HG03378 (cell line): ENCODE measurements around the gene ABRACL.
"Not testable (repeated sequence)": the region's sequence is repeated elsewhere in the genome, so short reads cannot be mapped to it uniquely, and the experiment has no call there.

Source experiments
- ATAC-seq: cut with Tn5 transposase; IDR thresholded peaks from one replicate; pipeline ENCODE4 v1.9.1; 2021; ENCODE audit warnings: mild to moderate bottlenecking, moderate library complexity; ENCODE audit not compliant: unreplicated experiment

ABRACL gene, protein sequence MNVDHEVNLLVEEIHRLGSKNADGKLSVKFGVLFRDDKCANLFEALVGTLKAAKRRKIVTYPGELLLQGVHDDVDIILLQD

DNA sequence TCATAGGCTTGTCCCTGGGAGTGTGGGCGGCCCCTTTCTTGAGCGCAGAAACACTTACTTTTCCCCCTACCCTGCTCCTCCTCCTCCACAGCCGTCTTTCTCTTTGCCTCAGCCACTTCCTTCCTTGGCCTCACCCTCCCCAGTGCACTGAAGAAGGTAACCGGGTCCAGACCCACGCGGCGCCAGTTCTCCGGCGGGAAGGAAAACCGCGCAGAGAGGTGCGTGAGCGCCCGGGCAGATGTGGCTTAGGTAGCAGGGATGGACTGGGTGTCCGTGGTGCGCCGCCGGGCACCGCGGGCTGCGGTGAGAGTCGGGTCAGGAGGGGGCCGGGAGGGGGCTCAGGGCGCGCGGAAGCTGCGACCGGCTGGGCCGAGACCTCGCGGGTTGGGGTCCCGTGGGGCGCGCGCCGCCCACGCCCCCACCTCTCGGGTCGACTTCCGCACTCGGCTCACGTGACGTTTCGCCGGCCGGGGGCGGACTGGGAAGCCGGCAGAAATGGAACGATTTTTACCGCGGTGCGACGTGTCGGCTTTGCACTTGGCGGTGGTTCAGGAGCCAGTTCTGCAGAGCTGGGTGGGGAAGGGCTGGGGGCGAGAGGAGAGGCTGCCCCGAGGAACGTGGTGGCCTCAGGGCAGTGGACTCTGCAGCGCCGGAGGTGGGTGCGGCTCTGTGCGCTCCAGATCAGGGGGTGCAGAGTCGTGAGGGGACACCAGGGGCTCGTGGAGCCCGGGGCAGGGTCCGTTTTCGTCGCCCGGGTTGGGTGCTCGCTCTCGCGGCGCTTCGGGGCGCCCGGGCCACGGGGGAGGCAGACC, at the start of gene ABRACL:
TSS of gene ABRACL (plus strand) at position 88 of the 812 bp plus-strand sequence. CDS start 5,416 bp downstream, outside the sequence.
- peak; percentile 48 for ATAC-seq

DNA sequence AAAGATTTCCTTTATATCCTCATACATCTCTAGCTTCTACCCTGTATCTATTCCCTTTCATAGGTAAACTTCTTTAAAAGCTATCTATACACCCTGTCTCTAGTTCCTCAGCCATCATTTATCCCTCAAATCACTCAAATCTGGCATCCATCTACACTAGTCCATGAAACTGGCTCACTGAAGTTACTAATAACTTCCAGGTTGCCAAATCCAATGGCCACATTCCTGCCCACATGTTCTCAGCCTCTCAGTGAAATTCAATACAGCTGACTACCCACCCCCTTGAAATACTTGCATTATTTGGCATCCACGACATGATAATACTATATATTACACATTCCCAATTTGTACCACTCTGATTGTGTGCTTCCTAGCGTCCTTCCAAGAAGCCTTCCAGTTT, 49.2 kb upstream of the ABRACL start:
- ATAC-seq = no peak

DNA sequence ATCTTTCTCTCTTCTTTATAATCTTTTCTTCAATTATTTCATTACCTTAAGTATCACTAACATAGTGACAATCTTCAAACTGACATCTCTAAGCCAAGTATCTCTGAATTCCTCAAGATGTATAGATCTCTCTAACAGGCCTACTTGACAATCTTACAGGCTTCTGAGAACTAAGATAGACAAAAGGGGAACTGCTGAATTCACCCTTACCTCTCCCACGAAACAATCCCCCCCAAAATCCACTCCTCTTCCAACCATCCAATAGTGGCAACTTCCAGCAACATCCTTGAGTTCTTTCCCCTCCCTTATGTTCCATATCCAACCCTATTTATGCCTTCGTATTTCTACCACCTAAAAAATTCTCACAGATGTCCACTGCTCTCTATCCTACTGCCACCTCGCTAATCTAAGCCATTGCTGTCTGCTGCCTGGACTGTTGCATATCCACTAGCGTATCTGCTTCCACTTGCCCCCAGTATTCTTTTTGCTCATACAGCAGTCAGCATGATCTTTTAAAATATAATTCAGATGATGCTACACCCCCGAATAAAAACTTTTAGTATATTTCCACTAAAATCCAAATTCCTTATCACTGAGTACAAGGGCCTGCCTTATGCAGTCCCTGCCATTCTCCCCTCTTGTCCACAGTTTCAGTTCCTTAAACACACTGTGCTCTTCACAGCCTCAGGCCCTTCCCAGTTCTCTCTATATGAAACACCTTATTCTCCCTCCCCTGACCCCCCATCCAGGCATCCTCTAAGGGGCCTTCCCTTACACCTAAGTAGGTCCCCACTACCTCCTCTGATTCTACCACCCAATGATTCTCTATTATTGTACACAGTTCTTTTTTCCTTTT, 48.5 kb upstream of the ABRACL start:
- peak; percentile 65 for ATAC-seq

DNA sequence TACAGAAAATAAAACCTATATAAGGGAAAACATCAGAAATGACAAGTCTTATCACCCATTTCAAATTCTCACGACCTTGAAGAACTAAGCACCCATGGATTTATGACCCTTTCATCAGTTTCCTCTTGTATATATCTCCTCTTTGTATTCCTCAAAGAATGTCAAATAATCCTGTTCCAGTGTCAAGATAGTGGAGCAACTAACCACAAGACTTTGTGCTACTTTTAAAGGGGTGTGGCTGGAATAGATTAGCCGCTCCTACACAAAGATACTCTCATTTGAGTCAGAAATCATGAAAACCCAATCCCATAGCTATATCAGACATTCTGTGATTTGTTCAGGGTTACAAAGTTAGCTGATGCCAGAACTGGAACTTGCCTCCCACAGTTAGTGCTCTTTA, 47.1 kb upstream of the ABRACL start:
- no peak for ATAC-seq

DNA sequence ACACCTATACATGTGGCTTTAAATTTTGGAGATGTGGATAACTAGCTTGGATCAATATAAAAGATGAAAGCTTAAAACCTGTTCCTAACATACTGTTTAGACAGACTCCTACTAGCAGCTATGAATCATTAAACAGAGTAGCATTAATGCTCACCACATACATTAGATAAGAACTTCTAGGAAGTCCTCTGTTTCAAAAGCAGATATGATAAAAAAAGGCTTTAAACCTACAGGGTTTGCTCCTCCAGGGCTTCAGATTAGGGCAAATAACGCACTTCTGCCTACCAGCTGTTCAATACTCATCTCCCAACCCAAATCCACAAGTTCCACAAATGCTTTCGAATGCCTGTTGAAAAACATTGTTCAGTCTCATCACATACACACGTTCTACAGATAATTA, 42.0 kb upstream of the ABRACL start:
- no peak for ATAC-seq

DNA sequence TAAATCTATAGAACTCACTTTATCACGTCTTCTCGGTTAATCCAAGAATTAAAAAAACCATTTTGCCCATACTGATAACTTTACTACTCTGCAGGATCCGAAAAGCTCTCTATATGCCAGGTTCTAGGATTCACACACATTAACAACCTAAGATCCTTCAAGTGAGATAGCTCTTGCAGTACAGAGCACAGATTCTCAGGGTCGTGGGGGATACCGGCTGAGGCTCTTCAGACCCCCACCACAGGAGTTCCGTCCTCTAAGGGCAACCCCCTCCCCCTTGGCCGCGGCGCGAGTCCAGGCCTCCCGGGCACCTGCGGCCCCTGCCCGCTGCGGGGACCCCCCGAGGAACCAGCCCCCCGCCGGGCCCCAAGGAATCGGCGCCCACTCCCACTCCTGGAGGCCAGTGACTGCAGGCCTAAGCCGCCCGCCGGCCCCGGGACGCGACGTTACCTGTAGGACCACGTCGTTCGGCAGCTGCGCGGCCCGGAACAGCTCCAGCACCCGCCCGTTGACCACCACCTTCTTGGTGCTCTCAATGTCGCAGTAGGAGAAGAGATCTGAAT, 41.4 kb upstream of the ABRACL start:
- peak; percentile 10 for ATAC-seq

DNA sequence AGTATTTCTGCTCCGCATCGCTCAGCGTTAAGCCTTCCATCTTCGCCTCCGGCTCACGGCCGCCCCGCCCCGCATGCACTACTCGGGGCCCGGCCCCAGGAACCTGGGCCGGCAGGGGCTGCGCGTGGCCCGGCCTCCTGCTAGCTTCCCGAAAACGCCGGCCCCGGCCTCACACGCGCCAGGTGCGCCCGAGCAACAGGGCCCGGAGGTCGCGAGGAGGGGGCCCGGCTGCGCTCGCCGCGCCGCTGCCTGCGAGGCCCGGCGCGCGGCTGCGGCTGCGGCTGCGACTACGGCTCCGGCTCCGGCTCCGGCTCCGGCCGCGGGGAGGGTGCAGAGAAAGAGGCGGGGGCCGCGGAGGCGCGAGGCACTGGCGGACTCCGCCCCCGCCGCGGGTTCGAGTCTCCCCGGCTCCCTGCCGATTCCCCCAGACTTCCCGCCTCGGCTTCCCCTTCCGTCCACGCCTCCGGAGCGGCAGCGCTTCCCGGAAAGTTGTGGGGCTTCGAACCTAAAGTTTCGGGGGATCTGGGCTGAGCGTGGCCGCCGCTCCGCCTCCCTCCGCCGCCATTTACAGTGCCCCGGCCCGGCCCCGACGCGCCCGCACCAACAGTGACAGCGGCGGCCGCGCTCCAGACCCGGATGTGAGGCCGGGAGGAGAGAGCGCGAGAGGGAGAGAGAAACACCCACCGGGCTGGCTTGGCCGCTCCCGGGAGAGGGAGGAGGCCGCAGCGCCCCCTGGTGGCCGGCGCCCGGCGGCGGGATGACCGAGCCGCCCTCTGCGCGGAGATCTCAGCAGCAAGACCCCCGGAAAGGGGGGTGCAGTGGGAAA, 40.7 kb upstream of the ABRACL start, which contains the start of gene REPS1:
TSS of gene REPS1 (minus strand) at position 611 of the 826 bp plus-strand sequence. CDS start at position 40, 571 bp downstream.
- ATAC-seq = peak; percentile 80

DNA sequence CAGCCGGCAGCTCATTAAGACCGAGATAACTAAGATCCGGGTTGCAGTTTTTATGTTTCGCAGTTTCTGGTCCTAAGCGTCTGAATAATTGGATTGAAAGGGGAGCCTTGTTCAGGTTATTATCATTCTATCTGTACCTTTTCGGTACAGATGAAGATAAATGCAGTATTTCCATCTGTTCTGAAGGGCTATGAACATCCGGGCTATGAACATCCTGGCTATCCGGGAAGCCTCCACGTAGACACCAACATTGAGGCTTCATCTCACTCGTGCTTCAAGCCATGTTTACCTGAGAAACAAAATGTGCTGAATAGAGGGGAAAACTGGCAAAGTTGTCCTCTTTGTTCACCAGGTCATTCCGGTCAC, 40.1 kb upstream of the ABRACL start:
- ATAC-seq = peak; percentile 25

DNA sequence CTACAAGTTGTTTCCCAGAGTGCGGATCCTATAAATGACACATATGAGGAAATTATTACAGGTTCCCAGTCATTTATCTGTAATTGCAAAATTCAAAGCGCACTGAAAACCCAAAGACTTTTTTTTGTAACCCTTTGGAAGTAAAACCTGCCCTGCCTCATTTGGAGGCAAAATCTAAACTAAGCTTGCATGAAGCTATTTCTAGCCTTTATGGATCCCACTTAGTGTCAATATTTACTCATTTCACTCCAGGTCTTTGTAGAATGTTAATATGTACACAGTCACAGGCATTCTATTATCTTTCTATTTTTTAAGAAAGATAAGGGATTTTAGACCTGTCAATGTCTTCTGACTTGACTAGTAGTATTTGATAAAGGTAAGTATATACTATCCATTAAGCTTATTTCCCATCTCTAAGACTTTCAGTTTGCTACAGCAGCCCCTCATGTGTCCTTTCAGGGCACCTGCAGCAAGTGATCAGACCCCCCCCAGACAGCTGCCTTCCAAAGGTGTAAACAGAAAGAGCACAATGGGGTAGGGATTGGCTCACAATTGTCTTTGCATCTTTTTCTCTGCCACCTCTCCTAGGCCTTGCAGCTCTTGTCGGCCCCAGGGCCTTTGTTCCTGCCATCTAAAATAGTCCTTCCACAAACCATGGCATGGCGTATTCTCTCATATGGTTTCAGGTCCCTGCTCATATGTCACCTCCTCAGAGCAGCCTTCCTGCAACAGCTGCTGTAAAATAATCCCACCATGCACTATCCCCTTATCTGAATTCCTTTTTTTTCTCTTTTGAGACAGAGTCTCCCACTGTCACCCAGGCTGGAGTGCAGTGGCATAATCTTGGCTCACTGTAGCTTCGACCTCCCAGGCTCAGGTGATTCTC, 39.2 kb upstream of the ABRACL start:
- no peak for ATAC-seq

DNA sequence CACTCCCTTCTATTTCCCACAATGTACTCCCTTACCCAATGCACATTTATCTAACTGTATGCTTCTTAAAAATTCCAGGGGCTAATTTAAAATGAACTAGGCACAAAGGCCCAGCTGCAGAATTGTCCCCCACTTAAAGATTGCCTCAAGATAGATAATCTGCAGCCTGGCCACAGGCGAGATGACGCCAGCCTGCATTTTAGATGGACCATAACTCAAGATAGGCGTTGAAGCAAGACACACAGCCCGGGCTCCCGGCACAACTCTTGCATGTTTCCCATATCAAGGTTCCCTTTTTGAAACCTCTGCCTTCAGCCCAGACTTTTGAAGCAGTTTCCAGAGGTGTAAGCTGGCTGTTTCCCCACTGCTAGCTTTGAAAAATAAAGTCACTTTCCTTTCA, 37.3 kb upstream of the ABRACL start:
- ATAC-seq = no peak

DNA sequence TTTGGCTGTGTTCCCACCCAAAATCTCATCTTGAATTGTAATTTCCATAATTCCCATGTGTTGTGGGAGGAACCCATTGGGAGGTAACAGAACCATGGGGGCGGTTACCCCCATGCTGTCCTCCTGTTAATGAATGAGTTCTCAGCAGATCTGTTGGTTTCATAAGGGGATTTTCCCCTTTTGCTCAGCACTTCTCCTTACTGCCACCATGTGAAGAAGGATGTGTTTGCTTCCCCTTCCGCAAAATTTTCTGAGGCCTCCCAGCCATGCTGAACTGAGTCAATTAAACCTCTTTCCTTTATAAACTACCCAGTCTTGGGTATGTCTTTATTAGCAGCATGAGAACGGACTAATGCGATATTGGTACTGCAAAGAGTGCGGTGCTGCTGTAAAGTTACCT, 35.6 kb upstream of the ABRACL start:
- ATAC-seq = not testable (repeated sequence)

DNA sequence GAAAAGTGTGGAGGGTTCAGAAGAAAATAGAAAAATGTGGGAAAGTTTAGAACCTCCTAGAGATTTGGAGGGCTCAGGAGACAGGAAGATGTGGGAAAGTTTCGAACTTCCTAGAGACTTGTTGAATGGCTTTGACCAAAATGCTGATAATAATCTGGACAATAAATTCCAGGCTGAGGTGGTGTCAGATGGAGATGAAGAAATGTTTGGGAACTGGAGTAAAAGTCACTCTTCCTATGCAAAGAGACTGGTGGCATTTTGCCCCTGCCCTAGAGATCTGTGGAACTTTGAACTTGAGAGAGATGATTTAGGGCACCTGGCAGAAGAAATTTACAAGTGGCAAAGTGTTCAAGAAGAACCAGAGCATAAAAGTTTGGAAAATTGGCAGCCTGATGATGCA, 35.1 kb upstream of the ABRACL start:
- ATAC-seq = not testable (repeated sequence)

DNA sequence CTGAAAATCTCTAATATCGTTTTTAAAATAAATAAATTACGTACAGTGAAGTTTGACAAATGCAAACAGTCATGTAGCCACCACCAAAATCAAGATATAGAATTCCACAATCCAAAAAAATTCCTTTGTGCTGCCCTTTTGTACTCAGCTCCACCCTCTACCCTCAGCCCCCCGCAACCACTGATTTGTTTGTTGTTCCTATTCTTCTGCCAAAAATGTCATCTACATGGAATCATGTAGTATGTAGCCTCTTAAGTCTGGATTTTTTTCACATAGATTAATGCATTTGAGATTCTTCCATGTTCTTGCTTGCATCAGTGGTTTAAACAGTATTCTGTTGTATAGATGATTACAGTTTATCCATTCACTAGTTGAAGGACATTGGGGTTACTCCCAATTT, 32.0 kb upstream of the ABRACL start:
- no peak for ATAC-seq

DNA sequence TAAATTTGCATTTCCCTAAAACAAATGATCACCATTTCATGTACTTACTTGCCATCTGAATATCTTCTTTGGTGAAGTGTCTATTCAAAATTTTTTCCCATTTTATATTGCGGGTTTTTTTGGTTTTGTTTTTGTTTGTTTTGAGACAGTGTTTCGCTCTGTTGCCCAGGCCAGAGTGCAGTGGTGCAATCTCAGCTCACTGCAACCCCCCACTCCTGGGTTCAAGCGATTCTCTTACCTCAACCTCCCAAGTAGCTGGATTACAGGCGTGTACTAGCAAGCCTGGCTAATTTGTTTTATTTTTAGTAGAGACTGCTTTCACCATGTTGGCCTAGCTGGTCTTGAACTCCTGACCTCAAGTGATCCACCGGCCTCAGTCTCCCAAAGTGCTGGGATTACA, 31.4 kb upstream of the ABRACL start:
- ATAC-seq = no peak

DNA sequence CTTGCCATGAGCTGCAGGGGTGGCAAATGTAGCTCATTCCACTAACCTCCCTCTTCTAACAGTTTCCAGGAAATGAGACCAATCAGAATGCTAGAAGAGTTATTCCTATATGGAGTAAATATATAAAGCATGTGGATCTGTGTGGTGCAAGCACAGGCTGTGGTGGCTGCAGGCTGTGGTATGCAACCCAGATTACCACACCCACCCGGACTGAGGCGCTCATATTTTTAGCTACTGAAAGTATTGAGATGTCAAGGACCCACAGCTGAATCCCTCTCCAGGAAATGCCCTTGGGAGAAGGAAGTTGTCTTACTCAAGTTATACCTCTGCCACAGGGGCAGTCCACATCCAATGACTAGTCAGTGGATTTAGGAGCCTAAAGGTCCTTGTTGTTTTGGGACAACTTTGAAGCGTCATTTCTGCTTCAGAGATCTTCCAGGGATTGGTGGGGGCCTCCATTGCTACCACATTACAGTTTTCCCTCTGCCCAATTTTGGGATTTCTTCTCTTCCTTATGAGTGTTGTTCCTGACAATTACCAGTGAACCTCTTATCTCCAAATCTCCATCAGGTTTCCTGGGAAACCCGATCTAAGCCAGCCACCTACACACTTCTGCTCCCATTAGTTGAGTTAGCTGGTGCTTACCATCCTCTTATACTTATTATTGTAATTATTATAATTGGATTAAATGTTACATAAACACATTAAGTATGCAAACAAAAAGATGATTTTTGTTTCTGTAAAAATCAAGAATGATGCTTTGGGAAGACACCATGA, 28.4 kb upstream of the ABRACL start:
- ATAC-seq = no peak

DNA sequence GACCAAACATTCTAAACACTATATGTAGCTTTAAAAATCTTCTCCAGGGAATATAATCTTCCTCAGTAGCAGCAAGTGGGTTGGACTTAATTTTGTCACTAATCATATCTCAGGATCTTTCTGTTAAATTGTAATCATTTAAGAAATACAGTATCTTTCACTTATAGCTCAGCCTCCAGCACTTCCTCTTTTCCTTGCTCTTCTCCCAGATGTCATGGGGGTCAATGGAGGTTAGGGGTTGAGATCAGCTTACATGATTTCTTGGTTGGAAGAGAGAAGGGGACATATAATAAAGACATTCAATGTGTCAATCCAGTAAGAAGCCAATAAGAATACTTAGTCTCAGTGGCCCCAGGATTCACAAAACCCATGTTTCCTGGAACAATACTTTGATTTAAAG, 24.8 kb upstream of the ABRACL start:
- no peak for ATAC-seq

DNA sequence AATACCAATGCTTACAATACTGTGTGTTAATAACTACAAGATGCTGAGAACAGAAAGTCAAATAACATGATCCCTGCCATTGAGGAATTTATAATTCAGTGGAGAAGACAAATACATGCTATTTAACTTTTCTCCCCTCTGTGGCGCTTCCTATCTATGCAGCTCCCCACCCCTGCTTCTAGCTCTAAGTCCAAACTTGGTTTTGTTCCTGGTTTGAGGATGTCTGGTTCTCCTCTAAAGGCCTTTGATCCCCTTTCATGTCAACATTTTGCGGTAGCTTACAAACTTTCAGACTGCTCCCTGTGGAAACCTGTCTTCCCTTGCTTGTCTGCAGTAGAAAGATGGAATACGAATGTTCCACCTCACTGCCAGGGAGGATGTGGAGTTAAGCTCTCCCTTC, 22.1 kb upstream of the ABRACL start:
- ATAC-seq = no peak

DNA sequence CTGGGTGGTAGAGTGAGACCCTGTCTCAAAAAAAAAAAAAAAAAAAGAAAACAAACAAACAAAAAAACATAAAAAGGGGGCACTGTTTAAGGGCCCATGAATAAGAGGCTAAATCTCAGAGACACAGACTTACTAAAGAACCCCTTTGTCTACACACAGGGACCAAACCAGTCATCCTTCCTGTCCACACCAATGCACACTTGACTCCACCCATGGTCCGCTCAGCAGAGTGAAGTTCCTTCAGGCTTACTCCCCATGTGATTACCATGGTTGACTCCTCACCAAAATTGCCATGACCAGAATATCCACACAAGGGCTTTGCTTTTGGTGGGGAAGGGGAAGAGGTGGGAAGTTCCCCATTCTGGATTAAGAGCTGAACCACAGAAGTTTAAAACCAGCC, 21.1 kb upstream of the ABRACL start:
- no peak for ATAC-seq

DNA sequence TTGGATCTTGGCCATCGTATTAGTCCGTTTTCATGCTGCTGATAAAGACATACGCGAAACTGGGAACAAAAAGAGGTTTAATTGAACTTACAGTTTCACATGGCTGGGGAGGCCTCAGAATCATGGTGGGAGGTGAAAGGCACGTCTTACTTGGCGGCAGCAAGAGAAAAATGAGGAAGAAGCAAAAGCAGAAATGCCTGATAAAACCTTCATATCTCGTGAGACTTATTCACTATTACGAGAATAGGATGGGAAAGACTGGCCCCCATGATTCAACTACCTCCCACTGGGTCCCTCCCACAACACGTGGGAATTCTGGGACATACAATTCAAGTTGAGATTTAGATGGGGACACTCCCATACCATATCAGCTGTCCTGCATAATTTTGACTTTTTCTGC, 20.4 kb upstream of the ABRACL start:
- no peak for ATAC-seq
